Stimulated activated CD4-positive, alpha-beta T cell treated with anti-CD3 and anti-CD28 coated beads, Interleukin-1b, Interleukin-23, amount 100 ng/mL, for 1 hour (primary cell): ENCODE results near the gene ZIK1.

Experiments used
- DNase-seq, 2 donors: peaks; one replicate each; pipeline ENCODE4 v3.0.0-alpha.2; 2020; ENCODE audit warnings: low read depth in 2 of 2

The ZIK1 gene

GRCh38 chr19:57611113-57611512 is 27.2 kb downstream of the ZIK1 start:
- no peak for DNase-seq

- peak; percentile 68 to 79 for DNase-seq
Observed at GRCh38 chr19:57613941-57614743, 30.2 kb downstream of the ZIK1 start, which contains the start of gene ZNF134. TSS of gene ZNF134 (plus strand) at chr19:57614242. CDS start at chr19:57619469, 5,227 bp downstream.

GRCh38 chr19:57615346-57615745 is 31.4 kb downstream of the ZIK1 start:
- DNase-seq, result no peak

DNA sequence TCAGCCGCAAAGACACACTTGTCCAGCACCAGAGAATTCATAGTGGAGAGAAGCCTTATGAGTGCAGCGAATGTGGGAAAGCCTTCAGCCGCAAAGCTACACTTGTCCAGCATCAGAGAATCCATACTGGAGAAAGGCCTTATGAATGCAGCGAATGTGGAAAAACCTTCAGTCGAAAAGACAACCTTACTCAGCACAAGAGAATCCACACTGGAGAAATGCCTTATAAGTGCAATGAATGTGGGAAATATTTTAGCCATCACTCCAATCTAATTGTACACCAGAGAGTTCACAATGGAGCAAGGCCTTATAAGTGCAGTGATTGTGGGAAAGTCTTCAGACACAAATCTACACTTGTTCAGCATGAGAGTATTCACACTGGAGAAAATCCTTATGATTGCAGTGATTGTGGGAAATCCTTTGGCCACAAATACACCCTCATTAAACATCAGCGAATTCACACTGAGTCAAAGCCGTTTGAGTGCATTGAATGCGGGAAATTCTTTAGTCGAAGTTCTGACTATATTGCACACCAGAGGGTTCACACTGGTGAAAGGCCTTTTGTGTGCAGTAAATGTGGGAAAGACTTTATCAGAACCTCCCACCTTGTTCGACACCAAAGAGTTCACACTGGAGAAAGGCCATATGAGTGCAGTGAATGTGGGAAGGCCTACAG is 36.9 kb downstream of the ZIK1 start:
- no peak for DNase-seq

GRCh38 chr19:57623091-57623490 is 39.1 kb downstream of the ZIK1 start:
- DNase-seq, result no peak

GRCh38 chr19:57632987-57633831 is 49.3 kb downstream of the ZIK1 start, which contains the start of gene ZNF211:
TSS of gene ZNF211 (plus strand) at chr19:57633168. CDS start at chr19:57633347, 179 bp downstream.
- DNase-seq, result peak; percentile 60 to 72

DNA sequence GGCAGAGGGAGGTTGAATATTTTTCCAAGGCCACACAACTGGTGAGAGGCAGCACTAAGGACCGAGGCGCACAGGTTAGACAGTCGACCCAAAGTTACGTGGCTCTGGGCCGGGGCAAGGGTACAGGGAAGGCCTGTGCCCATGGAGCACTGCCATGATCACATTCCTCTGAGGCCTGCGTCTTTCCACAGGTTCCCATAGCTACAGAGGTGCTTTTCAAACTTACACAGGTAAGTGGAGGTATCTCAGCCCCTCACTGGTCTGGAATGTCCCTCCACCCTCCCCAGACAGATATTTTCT is 49.8 kb downstream of the ZIK1 start:
- no peak for DNase-seq

GRCh38 chr19:57637379-57637778 is 53.4 kb downstream of the ZIK1 start:
- no peak for DNase-seq

DNA sequence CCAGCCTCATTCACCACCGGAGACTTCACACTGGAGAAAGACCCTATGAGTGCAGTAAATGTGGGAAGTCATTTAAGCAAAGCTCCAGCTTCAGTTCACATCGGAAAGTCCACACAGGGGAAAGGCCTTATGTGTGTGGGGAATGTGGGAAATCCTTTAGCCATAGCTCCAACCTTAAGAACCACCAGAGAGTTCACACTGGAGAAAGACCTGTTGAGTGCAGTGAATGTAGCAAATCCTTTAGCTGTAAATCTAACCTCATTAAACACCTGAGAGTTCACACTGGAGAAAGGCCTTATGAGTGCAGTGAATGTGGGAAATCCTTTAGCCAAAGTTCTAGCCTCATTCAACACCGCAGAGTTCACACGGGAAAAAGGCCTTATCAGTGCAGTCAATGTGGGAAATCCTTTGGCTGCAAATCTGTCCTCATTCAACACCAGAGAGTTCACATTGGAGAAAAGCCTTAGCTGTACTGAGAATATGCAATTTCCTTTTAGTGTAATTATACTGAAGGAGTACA is 57.8 kb downstream of the ZIK1 start:
- DNase-seq, result no peak

- no peak for DNase-seq
Observed at GRCh38 chr19:57642396-57643046, 58.6 kb downstream of the ZIK1 start.
